LNCaP clone FGC (cell line): ENCODE data around the gene B4GALT5.

Experiments used
- DNase-seq: peaks from one replicate; pipeline ENCODE4 v3.0.0-alpha.2; 2011; ENCODE audit warnings: low read depth
- H3K4me3 ChIP-seq: 2 replicates; pipeline ENCODE4 v1.5.1; 2011; ENCODE audit warnings: mild to moderate bottlenecking, low read depth, low read length, control low read depth
- CTCF ChIP-seq: IDR thresholded peaks from 2 replicates; pipeline ENCODE4 v1.5.1; 2012; ENCODE audit warnings: mild to moderate bottlenecking; ENCODE audit not compliant: control insufficient read depth, insufficient read depth; ENCODE audit errors: extremely low read depth

The B4GALT5 gene

GRCh38 chr20:49715466-49715865, 1.8 kb upstream of the B4GALT5 start:
- no peak for DNase-seq
- H3K4me3 ChIP-seq = no peak overlapping the region
- TF ChIP-seq CTCF = no peak

- H3K4me3 ChIP-seq = peak overlapping the region; percentile 80
- no peak for DNase-seq
- TF ChIP-seq CTCF = no peak
These were observed 504 bp downstream of the B4GALT5 start for GRCh38 chr20:49712996-49713752.

GRCh38 chr20:49712646-49712995, 1.1 kb downstream of the B4GALT5 start:
- no peak for TF ChIP-seq CTCF
- peak overlapping the region; percentile 80 for H3K4me3 ChIP-seq
- DNase-seq = no peak

- no peak for TF ChIP-seq CTCF
- H3K4me3 ChIP-seq = peak overlapping the region; percentile 80
- DNase-seq = no peak
These were observed 1.6 kb downstream of the B4GALT5 start for GRCh38 chr20:49712118-49712517.

GRCh38 chr20:49711667-49711987, 2.1 kb downstream of the B4GALT5 start:
- TF ChIP-seq CTCF = no peak
- no peak for DNase-seq
- H3K4me3 ChIP-seq = no peak overlapping the region

- DNase-seq = no peak
- no peak for TF ChIP-seq CTCF
- no peak overlapping the region for H3K4me3 ChIP-seq
These were observed 2.6 kb downstream of the B4GALT5 start for GRCh38 chr20:49710971-49711666.

- no peak overlapping the region for H3K4me3 ChIP-seq
- no peak for DNase-seq
- no peak for TF ChIP-seq CTCF
These were observed 6.6 kb downstream of the B4GALT5 start for GRCh38 chr20:49707118-49707517.
